ENCODE measurements around the gene DMRT2.

Gene DMRT2

DNA sequence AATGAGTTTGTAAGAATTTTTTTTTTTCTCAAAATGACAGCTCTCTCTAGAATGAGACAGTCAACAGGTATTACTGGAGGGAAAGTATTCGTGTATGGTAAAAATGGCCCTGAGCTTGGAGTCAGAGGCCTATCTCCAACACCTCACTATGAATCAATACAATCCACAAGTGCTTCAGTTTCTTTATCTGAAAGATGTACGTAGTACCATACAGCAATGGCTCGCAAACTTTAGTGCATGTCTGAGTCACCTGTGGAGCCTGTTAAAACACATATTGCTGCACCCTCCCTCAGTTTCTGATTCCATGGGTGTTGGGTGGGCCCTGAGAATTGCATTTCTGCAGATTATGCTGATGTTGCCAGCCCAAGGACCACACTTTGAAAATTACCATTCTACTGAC, 44.6 kb downstream of the DMRT2 start:
- DNase-seq (ENCODE audit: low spot score), result no peak

DNA sequence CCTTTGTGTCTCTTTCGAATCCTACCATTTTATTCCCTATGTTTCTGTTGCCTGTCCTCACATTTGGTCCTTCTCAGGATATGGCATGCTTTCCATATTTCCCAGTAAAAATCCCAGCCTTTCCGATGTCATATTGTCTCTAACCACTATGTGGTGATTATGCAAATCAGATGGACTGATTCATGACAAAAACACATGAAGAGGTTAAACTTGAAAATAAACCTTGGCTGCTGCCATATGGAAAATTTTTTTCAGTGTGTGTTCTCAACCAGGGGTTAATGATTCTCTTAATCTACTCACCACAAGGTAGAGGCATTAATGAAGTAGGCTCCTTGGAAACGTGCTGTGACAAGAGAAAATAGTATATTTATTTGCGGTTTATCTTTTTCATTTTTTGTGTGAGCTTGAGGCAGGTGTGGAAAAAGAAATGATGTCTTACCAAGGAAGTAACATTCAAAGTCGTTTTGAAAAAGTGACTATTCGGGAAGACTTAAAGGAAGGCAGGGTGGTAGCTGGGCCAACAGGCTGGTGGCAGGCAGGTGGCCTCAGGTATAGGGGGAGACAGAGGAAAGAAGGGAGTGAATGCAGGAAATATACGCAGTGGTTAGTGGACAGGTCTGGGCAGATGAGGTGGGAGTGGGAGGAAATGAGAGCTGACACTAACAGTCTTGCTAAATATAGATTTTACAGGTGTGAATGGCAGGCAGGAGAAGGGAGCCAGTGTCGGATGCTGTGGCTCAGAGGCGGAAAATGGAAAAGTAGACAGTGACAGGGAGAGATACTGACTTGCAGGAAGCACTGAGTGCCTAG, 46.2 kb downstream of the DMRT2 start:
- DNase-seq (ENCODE audit: low spot score), result no peak

DNA sequence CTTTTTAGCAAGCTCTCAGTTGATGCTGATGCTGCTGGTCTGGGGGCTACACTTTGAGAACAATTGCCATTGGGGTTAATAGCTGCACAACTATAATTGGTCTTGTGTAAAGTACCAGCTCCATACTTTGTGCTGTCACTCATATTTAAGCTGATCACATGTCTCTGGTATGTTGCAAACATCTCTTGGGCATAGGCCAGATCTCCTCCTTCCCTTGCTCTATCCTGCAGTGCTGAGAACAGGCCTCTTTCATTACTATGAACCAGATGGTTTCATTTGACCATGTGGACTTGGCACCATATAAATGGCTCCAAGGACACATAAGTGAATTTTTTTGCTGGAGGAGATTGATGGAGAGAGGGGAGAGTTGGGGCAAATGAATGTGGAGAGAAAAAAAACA, 48.4 kb downstream of the DMRT2 start:
- DNase-seq (ENCODE audit: low spot score), result no peak

DNA sequence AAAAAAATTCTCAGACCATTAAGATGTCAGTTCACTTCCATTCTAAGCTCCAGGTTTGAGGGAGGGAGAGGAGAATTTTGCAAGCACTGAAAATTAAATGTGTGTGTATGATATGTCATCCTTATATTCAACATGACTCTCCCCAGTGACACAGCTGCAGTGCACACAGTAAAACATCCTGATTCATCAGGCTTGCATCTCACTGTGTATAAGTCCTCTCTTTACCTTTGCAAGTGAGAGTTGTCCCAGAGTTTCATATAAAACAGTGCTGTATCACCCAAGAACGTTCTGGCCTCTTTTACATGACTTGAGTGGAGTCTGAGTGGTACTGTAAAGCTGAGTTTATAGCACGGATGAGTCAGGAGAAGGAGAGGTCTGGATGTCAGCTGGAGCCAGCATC, 50.0 kb downstream of the DMRT2 start:
- DNase-seq (ENCODE audit: low spot score), result no peak

DNA sequence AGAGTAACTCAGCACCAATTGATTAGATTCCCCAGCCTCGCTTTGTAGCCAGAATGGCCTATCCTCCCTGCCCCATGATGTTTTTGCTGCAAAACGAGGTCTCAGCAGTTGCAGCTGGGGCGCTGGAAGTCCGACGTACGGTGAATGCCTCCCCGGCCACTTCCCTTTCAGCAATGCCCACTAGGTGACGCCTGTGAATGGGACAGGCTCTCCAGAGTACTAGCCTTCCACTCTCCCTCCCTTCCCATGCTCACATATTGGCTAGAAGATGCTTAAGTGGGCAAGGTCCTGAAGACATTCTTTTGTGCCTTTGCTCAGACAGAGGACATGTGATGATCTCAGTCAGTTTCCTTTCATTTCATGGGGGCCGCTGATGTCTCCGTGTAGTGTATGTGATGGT, 50.8 kb downstream of the DMRT2 start:
- DNase-seq (ENCODE audit: low spot score), result no peak

DNA sequence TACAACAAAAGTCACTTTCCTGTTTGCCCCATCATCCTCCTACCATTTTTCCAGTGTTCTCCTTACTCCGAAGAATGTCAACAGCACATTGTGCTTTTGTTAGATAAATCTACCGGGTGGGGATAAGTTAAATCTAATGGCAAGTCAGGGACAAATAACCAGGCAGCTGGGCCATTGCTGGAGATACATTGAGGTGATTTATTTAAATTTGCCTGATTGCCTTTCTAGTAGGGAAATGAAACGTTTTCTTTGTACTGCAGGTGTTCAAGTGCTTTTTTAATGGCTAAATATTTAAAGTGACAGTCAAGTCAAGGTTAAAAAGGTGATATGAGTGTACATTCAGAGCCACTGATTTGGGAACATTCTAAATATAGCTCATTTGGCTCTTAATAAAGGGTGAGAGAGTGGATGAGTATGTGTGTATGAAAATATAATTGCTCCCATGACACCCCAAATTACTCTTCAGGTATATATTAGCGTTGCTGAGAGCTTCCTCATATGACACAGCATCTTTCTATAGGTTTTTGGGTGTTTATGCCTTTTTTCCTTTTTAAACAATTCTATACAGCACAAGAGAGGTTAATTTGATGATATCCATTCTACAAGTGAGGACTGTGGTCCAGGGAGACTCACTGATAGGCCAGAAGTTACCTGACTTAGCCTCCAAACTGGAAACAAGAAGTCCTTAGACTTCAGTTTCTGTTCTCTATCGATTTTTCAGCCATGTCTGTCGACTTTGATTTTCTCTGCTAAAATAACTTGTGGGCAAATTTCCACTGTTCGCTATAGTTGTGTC, 51.9 kb downstream of the DMRT2 start:
- no peak for DNase-seq (ENCODE audit: low spot score)

DNA sequence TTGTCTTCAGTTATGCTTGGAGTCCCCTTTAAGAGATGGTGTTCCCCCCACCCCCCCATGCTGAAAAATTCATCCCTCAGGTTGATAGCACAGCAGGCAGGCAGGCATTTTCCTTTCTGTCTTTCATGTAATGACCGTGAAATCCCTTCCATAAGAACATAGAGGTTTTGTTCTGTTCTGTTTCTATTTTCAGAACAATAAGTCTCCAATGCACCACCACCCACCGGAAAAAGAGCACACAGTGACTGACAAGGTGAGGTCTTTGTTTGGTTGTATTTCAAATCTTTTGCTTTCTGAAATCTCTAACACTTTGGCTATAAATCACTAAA, 52.4 kb downstream of the DMRT2 start:
- no peak for DNase-seq (ENCODE audit: low spot score)

Measured in NAMALWA (cell line).